Panc1 (cell line): ENCODE measurements around the gene SEC22B. TPM values are rescaled to one million over a fixed set of nuclear protein-coding genes. Genes with fewer than 3 reads are reported as not detected.
"Not testable (repeated sequence)": the region's sequence is repeated elsewhere in the genome, so short reads cannot be mapped to it uniquely, and the experiment has no call there.

Source experiments
- ATAC-seq: fragments of 200-7000 bp; cut with Tn5 transposase; 2 replicates; pipeline ENCODE4 v1.9.1; 2020; ENCODE audit warnings: mild to moderate bottlenecking, moderate library complexity
- BruUV-seq: library from RNA; stranded (reverse); fragments of 400-500 nt; replicated peaks from 2 replicates; lab custom pipeline; 2021; lab: Mats Ljungman, UMichigan
- CTCF ChIA-PET: fragments of 300-600 bp; sonication (Branson Sonifier 250); formaldehyde crosslinking; loops from one replicate; lab custom pipeline; 2022; ENCODE audit warnings: antibody characterized with exemption; lab: Charles Lee
- POLR2A ChIA-PET: fragments of 300-600 bp; sonication (Branson Sonifier 250); formaldehyde crosslinking; loops from one replicate; lab custom pipeline; 2022; ENCODE audit warnings: antibody characterized with exemption; lab: Charles Lee
- DNase-seq: peaks from one replicate; pipeline ENCODE4 v3.0.0-alpha.2; 2010; ENCODE audit warnings: low read depth, low spot score
- H3K27ac ChIP-seq: 2 replicates; pipeline ENCODE4 v1.5.1; 2011; ENCODE audit warnings: mild to moderate bottlenecking, low read length, inconsistent platforms
- H3K27me3 ChIP-seq: fragments of 200-500 bp; sonication (Bioruptor generic); 2 replicates; pipeline ENCODE4 v1.6.0; 2014; ENCODE audit warnings: low read length, inconsistent platforms; ENCODE audit not compliant: control insufficient read depth, insufficient read depth
- H3K36me3 ChIP-seq: fragments of 200-500 bp; sonication (Bioruptor generic); 2 replicates; pipeline ENCODE4 v1.5.1; 2014; ENCODE audit warnings: inconsistent platforms, mild to moderate bottlenecking, low read length, moderate library complexity; ENCODE audit not compliant: control insufficient read depth, insufficient read depth
- H3K4me1 ChIP-seq: 2 replicates; pipeline ENCODE4 v1.5.1; 2011; ENCODE audit warnings: inconsistent platforms, mild to moderate bottlenecking, low read length, moderate library complexity; ENCODE audit not compliant: control insufficient read depth, insufficient read depth
- H3K4me3 ChIP-seq, 2 experiments: 2 replicates each; pipeline ENCODE4 v1.5.1; 2011 to 2012; ENCODE audit warnings: low read depth in 2 of 2, low read length in 2 of 2, mild to moderate bottlenecking in 2 of 2, inconsistent platforms in 1 of 2, moderate library complexity in 1 of 2
- H3K9me3 ChIP-seq: fragments of 200-500 bp; sonication (Bioruptor generic); 2 replicates; pipeline ENCODE4 v1.5.1; 2014; ENCODE audit warnings: low read depth, mild to moderate bottlenecking, inconsistent platforms, low read length, moderate library complexity; ENCODE audit not compliant: control insufficient read depth, insufficient read depth
- in situ Hi-C: cut with HindIII; loops from 2 replicates; pipeline ENCODE4 v1.10.0; 2016; ENCODE audit warnings: low sequenced_read_pairs, low pct_unique_long_range_greater_than_20kb
- intact Hi-C: fragments of 100-400 bp; cut with micrococcal nuclease; formaldehyde crosslinking; loops from one replicate; pipeline ENCODE4 v1.10.0; 2022; ENCODE audit not compliant: unreplicated experiment
- total RNA-seq: library from RNA; stranded (reverse); gene quantifications from one replicate; pipeline ENCODE4 v1.2.1, GENCODE V29; 2021; ENCODE audit not compliant: unreplicated experiment

The SEC22B gene
- total RNA-seq, 1 experiment from 2014 or later = 23.7 TPM

DNA sequence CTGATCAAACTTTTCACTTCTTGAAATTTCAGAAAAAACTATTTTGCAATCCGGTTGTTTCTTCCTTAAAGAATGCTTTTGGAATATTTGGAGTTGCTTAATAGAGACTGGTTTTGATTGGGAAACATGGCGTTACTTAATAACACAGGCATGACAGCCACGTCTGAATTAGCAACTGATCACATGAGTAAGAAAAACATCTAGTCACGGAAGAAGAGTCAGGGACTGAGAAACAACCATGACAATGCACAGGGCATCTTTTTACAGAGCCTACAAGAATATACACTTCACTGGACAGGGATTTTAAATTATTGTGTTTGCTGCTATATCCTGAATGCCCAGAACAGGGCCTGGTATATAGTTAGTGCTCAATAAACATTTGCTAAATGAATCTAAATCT is 18.2 kb downstream of the SEC22B start:
- ATAC-seq, CTCF ChIA-PET, H3K27ac ChIP-seq, in situ Hi-C loops, BruUV-seq, DNase-seq, H3K27me3 ChIP-seq, H3K4me1 ChIP-seq, POLR2A ChIA-PET, H3K9me3 ChIP-seq, H3K4me3 ChIP-seq, intact Hi-C loops, H3K36me3 ChIP-seq: not testable (repeated sequence)

DNA sequence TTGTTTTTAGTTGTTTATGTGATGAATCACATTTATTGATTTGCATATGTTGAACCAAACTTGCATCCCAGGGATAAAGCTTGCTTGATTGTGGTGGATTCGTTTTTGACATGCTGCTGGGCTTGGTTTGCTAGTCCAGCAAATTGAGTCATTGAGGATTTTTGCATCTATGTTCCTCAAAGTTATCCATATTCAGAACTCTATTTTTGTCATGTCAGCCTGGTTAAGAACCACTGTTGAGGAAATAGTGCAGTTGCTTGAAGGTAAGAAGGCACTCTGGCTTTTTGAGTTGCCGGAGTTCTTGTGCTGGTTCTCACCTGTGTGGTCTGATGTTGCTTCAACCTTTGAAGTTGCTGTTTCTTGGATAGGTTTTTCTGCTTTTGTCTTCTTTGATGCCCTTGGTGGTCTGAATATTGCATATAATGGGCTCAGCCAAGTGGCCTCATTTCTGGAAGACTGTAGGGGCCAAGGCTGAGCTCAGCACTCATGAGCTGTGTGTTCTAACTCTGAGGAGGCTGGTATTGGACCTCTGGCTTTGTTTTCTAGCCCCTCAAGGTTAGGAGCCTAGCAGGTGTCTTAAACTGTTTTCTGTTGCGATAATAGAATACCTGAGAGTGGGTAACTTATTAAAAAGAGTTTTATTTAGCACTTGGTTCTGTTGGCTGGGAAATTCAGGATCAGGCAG is 26.0 kb downstream of the SEC22B start:
- H3K36me3 ChIP-seq, ATAC-seq, intact Hi-C loops, H3K27ac ChIP-seq, H3K27me3 ChIP-seq, CTCF ChIA-PET, H3K4me3 ChIP-seq, POLR2A ChIA-PET, DNase-seq, H3K4me1 ChIP-seq, BruUV-seq, in situ Hi-C loops, H3K9me3 ChIP-seq: not testable (repeated sequence)

DNA sequence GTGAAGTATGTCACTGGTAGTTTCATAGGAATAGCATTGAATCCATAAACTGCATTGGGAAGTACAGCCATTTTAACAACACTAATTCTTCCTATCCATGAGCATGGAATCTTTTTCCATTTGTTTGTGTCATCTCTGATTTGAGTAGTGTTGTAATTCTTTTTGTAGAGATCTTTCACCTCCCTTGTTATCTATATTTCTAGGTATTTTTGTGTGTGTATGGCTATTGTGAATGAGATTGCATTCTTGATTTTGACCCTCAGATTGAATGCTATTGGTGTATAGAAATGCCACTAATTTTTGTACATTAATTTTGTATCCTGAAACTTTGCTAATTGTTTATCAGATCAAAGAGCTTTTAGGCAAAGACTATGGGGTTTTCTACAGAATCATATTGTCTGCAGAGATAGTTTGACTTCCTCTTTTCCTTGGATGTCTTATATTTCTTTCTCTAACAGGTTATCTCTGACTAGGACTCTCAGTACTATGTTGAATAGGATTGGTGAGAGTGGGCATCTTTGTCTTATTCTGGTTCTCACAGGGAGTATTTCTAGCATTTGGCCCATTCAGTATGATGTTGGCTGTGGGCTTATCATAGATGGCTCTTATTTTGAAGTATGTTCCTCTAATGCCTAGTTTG is 26.8 kb downstream of the SEC22B start:
- ATAC-seq, H3K4me3 ChIP-seq, H3K27me3 ChIP-seq, H3K36me3 ChIP-seq, POLR2A ChIA-PET, in situ Hi-C loops, H3K9me3 ChIP-seq, DNase-seq, BruUV-seq, CTCF ChIA-PET, H3K4me1 ChIP-seq, H3K27ac ChIP-seq: not testable (repeated sequence)
- intact Hi-C loops = loop anchor here (10.0 kb wide), 1 partner anchor 275 kb away; no protein-coding TSS in a partner anchor

DNA sequence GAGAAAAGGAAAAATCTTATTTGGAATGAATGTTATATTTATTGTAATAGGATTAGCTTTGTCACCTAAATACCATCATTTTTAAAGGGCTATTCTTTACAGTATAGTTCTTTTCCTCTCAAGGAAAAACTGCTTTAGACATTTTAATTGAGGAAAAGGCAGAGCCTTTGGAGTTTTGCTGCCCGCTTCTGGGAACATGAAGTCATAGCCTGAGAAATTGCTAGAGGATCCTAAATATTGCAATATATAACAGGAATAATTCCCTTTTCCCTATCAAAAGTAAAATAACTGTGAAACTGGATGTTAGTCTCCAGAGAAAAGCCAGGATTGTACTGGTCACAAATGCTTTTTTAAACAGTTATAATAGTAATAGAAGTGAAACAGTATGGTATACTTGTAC is 30.5 kb downstream of the SEC22B start:
- 0 out of 2 replicates have a peak, but pooled peaks have one; percentile 49 for ATAC-seq
- not testable (repeated sequence) for BruUV-seq

DNA sequence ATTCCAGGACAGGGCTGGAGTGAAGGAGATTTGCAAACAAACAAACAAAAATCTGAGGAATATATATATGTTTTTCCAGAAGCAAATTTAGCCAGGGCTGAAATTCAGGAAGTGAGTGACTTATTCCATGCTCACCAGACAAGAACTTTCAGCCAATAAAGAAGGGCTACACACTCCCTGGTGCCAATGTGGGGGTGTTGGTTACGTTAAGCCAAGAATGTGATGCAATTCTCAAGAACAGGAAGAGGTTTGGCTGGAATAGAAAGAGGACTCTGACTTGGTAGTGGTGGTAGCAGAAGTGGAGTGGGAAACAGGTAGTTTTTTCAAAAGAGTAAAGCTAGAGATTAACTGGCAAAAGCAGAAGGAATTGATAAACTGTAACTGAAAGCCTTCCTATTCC is 31.7 kb downstream of the SEC22B start:
- intact Hi-C loops = loop anchor here (10.0 kb wide), 1 partner anchor 270 kb away; no protein-coding TSS in a partner anchor
- not testable (repeated sequence) for DNase-seq

More for the DNA sequence above, 30.5 kb downstream of the SEC22B start:
- intact Hi-C loops = loop anchor here (10.0 kb wide), 1 partner anchor 271 kb away; no protein-coding TSS in a partner anchor
- DNase-seq, POLR2A ChIA-PET, in situ Hi-C loops, H3K27me3 ChIP-seq, H3K4me3 ChIP-seq, H3K4me1 ChIP-seq, H3K36me3 ChIP-seq, H3K9me3 ChIP-seq, CTCF ChIA-PET, H3K27ac ChIP-seq: not testable (repeated sequence)

DNA sequence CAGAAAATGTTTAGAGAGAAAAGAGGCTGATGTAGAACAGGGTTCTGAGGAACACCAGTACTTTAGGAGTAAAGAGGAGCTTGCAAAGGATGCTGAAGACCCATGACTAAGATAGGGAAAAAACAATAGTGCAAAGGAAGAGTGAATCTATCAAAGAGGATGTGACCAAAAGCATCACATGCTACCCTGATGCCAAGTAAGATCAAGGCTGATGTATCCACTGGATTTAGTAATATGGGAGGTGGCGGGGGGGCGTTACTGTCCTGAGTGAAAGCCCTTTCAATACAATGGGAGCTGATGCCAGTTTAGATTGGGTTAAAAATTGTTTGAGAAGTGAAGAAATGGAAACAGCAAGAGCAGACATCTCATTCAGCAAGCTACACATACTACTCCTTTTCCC is 32.2 kb downstream of the SEC22B start:
- CTCF ChIA-PET, H3K4me1 ChIP-seq, H3K4me3 ChIP-seq, H3K27ac ChIP-seq, H3K27me3 ChIP-seq, H3K36me3 ChIP-seq, ATAC-seq, H3K9me3 ChIP-seq, BruUV-seq, DNase-seq, POLR2A ChIA-PET, in situ Hi-C loops: not testable (repeated sequence)
- intact Hi-C loops = loop anchor here (10.0 kb wide), 1 partner anchor 269 kb away; no protein-coding TSS in a partner anchor

More for the DNA sequence above, 31.7 kb downstream of the SEC22B start:
- BruUV-seq, H3K9me3 ChIP-seq, CTCF ChIA-PET, in situ Hi-C loops, ATAC-seq, H3K36me3 ChIP-seq, POLR2A ChIA-PET, H3K4me1 ChIP-seq, H3K27ac ChIP-seq, H3K27me3 ChIP-seq, H3K4me3 ChIP-seq: not testable (repeated sequence)

DNA sequence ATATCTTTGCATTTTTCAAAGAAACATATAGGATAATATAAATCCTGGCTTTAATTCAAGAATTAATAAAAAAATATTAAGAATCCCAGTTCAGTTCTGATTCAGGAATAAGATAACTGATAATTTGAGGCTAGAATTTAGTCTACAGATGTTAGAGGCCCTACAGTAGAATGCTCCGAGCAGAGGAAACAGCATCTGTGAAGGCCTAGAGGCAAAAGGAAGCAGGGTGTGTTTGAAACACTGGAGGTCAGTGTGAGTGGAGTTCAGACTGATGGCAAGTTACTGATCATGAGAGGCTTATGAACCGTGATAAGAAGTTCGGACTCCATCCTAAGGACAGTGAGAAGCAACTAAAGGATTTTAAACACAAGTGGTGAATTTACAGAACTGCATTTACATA is 33.0 kb downstream of the SEC22B start:
- ATAC-seq, H3K4me1 ChIP-seq, H3K27me3 ChIP-seq, H3K9me3 ChIP-seq, CTCF ChIA-PET, in situ Hi-C loops, H3K4me3 ChIP-seq, H3K27ac ChIP-seq, BruUV-seq, H3K36me3 ChIP-seq, POLR2A ChIA-PET, DNase-seq: not testable (repeated sequence)
- intact Hi-C loops = loop anchor here (10.0 kb wide), 1 partner anchor 269 kb away; no protein-coding TSS in a partner anchor
